ENCODE measurements around the gene FRAS1.

- TF ChIP-seq MAX (IDR thresholded peaks at IDR 0.05; ENCODE audit: insufficient read depth, insufficient read length), result no peak
- no peak for TF ChIP-seq CTCF (IDR thresholded peaks at IDR 0.05; ENCODE audit: extremely low read depth in 1 of 2, insufficient read depth in 1 of 2, low read depth in 1 of 2, low read length in 2 of 2)
- no peak for TF ChIP-seq MYC (IDR thresholded peaks at IDR 0.05; ENCODE audit: low read depth, low read length)
- no peak for TF ChIP-seq POLR2A (IDR thresholded peaks at IDR 0.05; ENCODE audit: low read depth, low read length)
- no peak for TF ChIP-seq JUN (IDR thresholded peaks at IDR 0.05; ENCODE audit: borderline replicate concordance, insufficient read depth, insufficient read length, low read depth)
- TF ChIP-seq EZH2 (IDR thresholded peaks at IDR 0.05; ENCODE audit: borderline replicate concordance, low read depth, low read length, severe bottlenecking), result no peak
These were observed 396.9 kb downstream of the FRAS1 start for GRCh38 chr4:78454016-78454415.

Measured in endothelial cell of umbilical vein (primary cell).